ENCODE measurements around the gene USP5.

The USP5 gene

GRCh38 chr12:6830999-6831398 is 21.0 kb upstream of the USP5 start:
- Histone ChIP-seq H3K9ac (no peak overlapping the region), H3K4me2 (ENCODE audit: low read length) (no peak overlapping the region), H2AFZ (no peak overlapping the region), H3K4me1 (peaks cover 11% of the 10 kb centered on the region), H3K36me3 (ENCODE audit: control insufficient read depth, insufficient read depth, low read length) (no peaks in the 10 kb centered on the region), H3K27me3 (ENCODE audit: control insufficient read depth, insufficient read depth, low read length) (no peaks in the 10 kb centered on the region), H3K27ac (no peak overlapping the region), H3K9me3 (ENCODE audit: control insufficient read depth, low read length) (no peaks in the 10 kb centered on the region), H3K4me3 (ENCODE audit: low read depth, low read length) (no peak overlapping the region), H3K79me2 (no peaks in the 10 kb centered on the region)
- no peak for TF ChIP-seq CTCF (IDR thresholded peaks at IDR 0.05)

- Histone ChIP-seq H3K4me1 (peaks cover 11% of the 10 kb centered on the region), H3K27ac (no peak overlapping the region), H3K36me3 (ENCODE audit: control insufficient read depth, insufficient read depth, low read length) (no peaks in the 10 kb centered on the region), H3K9me3 (ENCODE audit: control insufficient read depth, low read length) (no peaks in the 10 kb centered on the region), H3K27me3 (ENCODE audit: control insufficient read depth, insufficient read depth, low read length) (no peaks in the 10 kb centered on the region), H3K4me3 (ENCODE audit: low read depth, low read length) (no peak overlapping the region), H3K79me2 (no peaks in the 10 kb centered on the region), H3K9ac (no peak overlapping the region), H3K4me2 (ENCODE audit: low read length) (no peak overlapping the region), H2AFZ (no peak overlapping the region)
- no peak for TF ChIP-seq CTCF (IDR thresholded peaks at IDR 0.05)
These were observed 20.4 kb upstream of the USP5 start for GRCh38 chr12:6831450-6831995.

GRCh38 chr12:6832125-6832524 is 19.8 kb upstream of the USP5 start:
- H3K4me2 ChIP-seq (ENCODE audit: low read length), result no peak overlapping the region
- H3K4me3 ChIP-seq (ENCODE audit: low read depth, low read length), result no peak overlapping the region
- H3K79me2 ChIP-seq, result no peaks in the 10 kb centered on the region
- no peak overlapping the region for H3K9ac ChIP-seq
- H3K27ac ChIP-seq, result no peak overlapping the region
- H3K27me3 ChIP-seq (ENCODE audit: control insufficient read depth, insufficient read depth, low read length), result no peaks in the 10 kb centered on the region
- no peak for TF ChIP-seq CTCF (IDR thresholded peaks at IDR 0.05)
- no peaks in the 10 kb centered on the region for H3K36me3 ChIP-seq (ENCODE audit: control insufficient read depth, insufficient read depth, low read length)
- no peak overlapping the region for H2AFZ ChIP-seq
- no peaks in the 10 kb centered on the region for H3K9me3 ChIP-seq (ENCODE audit: control insufficient read depth, low read length)
- peaks cover 7% of the 10 kb centered on the region for H3K4me1 ChIP-seq

- no peaks in the 10 kb centered on the region for H3K27me3 ChIP-seq (ENCODE audit: control insufficient read depth, insufficient read depth, low read length)
- H3K4me3 ChIP-seq (ENCODE audit: low read depth, low read length), result no peak overlapping the region
- TF ChIP-seq CTCF (IDR thresholded peaks at IDR 0.05), result no peak
- peaks cover 3% of the 10 kb centered on the region for H3K4me1 ChIP-seq
- no peak overlapping the region for H3K27ac ChIP-seq
- H3K79me2 ChIP-seq, result no peaks in the 10 kb centered on the region
- H3K36me3 ChIP-seq (ENCODE audit: control insufficient read depth, insufficient read depth, low read length), result no peaks in the 10 kb centered on the region
- no peak overlapping the region for H2AFZ ChIP-seq
- no peaks in the 10 kb centered on the region for H3K9me3 ChIP-seq (ENCODE audit: control insufficient read depth, low read length)
- H3K4me2 ChIP-seq (ENCODE audit: low read length), result no peak overlapping the region
- H3K9ac ChIP-seq, result no peak overlapping the region
These were observed 18.6 kb upstream of the USP5 start for GRCh38 chr12:6833189-6833890.

GRCh38 chr12:6834254-6834653 is 17.7 kb upstream of the USP5 start:
- no peaks in the 10 kb centered on the region for H3K27me3 ChIP-seq (ENCODE audit: control insufficient read depth, insufficient read depth, low read length)
- H3K79me2 ChIP-seq, result no peaks in the 10 kb centered on the region
- H2AFZ ChIP-seq, result no peak overlapping the region
- peaks cover 3% of the 10 kb centered on the region for H3K4me1 ChIP-seq
- no peaks in the 10 kb centered on the region for H3K9me3 ChIP-seq (ENCODE audit: control insufficient read depth, low read length)
- H3K36me3 ChIP-seq (ENCODE audit: control insufficient read depth, insufficient read depth, low read length), result no peaks in the 10 kb centered on the region
- no peak overlapping the region for H3K4me3 ChIP-seq (ENCODE audit: low read depth, low read length)
- no peak overlapping the region for H3K4me2 ChIP-seq (ENCODE audit: low read length)
- TF ChIP-seq CTCF (IDR thresholded peaks at IDR 0.05), result no peak
- no peak overlapping the region for H3K27ac ChIP-seq
- no peak overlapping the region for H3K9ac ChIP-seq

Data from parathyroid adenoma (tissue), 2 donors.